WERI-Rb-1 (cell line): ENCODE results near the gene MRPS35.

Experiments
- DNase-seq: peaks from one replicate; pipeline ENCODE4 v3.0.0-alpha.2; 2020
- H3K27ac ChIP-seq: fragments of 250-450 bp; sonication (Bioruptor Pico); 2 replicates; pipeline ENCODE4 v1.5.1; 2020; ENCODE audit warnings: mild to moderate bottlenecking, moderate library complexity
- H3K27me3 ChIP-seq: fragments of 250-450 bp; sonication (Bioruptor Pico); 2 replicates; pipeline ENCODE4 v1.5.1; 2021; ENCODE audit warnings: mild to moderate bottlenecking, low read depth, moderate library complexity; ENCODE audit not compliant: insufficient read depth, severe bottlenecking
- H3K36me3 ChIP-seq: fragments of 250-450 bp; sonication (Bioruptor Pico); 2 replicates; pipeline ENCODE4 v1.5.1; 2020; ENCODE audit warnings: mild to moderate bottlenecking, moderate library complexity
- H3K4me3 ChIP-seq: 2 replicates; pipeline ENCODE4 v1.5.1; 2011; ENCODE audit warnings: low read depth, mild to moderate bottlenecking, control low read depth, low read length
- H3K9me3 ChIP-seq: fragments of 250-450 bp; sonication (Bioruptor Pico); 2 replicates; pipeline ENCODE4 v1.5.1; 2021; ENCODE audit warnings: mild to moderate bottlenecking, moderate library complexity; ENCODE audit not compliant: severe bottlenecking
- TF ChIP-seq, protein P1 (sequence below): IDR thresholded peaks from 2 replicates; pipeline ENCODE4 v1.5.1; 2011; ENCODE audit warnings: low read depth, mild to moderate bottlenecking, control low read depth, inconsistent platforms, low read length

MRPS35 gene

GRCh38 chr12:27782481-27782880, 71.8 kb downstream of the MRPS35 start:
- Histone ChIP-seq H3K27me3 (no peaks in the 10 kb centered on the region), H3K27ac (no peak overlapping the region), H3K36me3 (peaks cover 18% of the 10 kb centered on the region), H3K4me3 (no peak overlapping the region), H3K9me3 (no peaks in the 10 kb centered on the region)
- TF ChIP-seq, protein P1, sequence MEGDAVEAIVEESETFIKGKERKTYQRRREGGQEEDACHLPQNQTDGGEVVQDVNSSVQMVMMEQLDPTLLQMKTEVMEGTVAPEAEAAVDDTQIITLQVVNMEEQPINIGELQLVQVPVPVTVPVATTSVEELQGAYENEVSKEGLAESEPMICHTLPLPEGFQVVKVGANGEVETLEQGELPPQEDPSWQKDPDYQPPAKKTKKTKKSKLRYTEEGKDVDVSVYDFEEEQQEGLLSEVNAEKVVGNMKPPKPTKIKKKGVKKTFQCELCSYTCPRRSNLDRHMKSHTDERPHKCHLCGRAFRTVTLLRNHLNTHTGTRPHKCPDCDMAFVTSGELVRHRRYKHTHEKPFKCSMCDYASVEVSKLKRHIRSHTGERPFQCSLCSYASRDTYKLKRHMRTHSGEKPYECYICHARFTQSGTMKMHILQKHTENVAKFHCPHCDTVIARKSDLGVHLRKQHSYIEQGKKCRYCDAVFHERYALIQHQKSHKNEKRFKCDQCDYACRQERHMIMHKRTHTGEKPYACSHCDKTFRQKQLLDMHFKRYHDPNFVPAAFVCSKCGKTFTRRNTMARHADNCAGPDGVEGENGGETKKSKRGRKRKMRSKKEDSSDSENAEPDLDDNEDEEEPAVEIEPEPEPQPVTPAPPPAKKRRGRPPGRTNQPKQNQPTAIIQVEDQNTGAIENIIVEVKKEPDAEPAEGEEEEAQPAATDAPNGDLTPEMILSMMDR, result no peak
- DNase-seq, result no peak

GRCh38 chr12:27785882-27786570, 75.4 kb downstream of the MRPS35 start:
- no peak for DNase-seq
- H3K9me3 ChIP-seq, result no peaks in the 10 kb centered on the region
- no peak overlapping the region for H3K4me3 ChIP-seq
- H3K27me3 ChIP-seq, result no peaks in the 10 kb centered on the region
- peaks cover 23% of the 10 kb centered on the region for H3K36me3 ChIP-seq
- no peak overlapping the region for H3K27ac ChIP-seq
- TF ChIP-seq, protein P1, result no peak

DNA sequence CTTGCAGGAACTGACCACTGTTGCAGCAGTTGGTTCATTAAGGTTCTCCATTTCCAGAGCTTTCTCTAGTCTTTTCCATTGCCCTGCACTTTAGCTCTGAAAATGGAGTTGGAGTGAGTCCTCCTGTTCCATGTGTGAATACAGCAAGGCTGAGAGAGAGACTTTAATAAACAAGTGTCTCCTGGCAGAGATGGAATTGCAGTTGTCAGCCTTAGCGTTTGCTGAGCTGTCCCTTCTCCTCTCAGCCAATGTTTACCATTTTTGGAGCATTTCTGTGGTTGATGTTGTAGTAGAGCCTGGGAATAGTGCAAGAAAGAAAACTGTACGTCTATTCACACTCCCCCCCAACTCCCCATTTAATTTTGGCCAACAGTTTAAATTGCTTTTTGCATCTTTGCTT, 76.9 kb downstream of the MRPS35 start:
- no peaks in the 10 kb centered on the region for H3K27me3 ChIP-seq
- no peaks in the 10 kb centered on the region for H3K9me3 ChIP-seq
- peaks cover 27% of the 10 kb centered on the region for H3K36me3 ChIP-seq
- TF ChIP-seq, protein P1, result no peak
- DNase-seq, result no peak
- no peak overlapping the region for H3K27ac ChIP-seq
- no peak overlapping the region for H3K4me3 ChIP-seq

GRCh38 chr12:27790179-27790578, 79.5 kb downstream of the MRPS35 start:
- Histone ChIP-seq H3K27ac (no peak overlapping the region), H3K36me3 (peaks cover 36% of the 10 kb centered on the region), H3K4me3 (no peak overlapping the region), H3K27me3 (no peaks in the 10 kb centered on the region), H3K9me3 (no peaks in the 10 kb centered on the region)
- TF ChIP-seq, protein P1, result no peak
- no peak for DNase-seq

GRCh38 chr12:27794818-27795584, 84.4 kb downstream of the MRPS35 start:
- no peak overlapping the region for H3K27ac ChIP-seq
- H3K9me3 ChIP-seq, result no peaks in the 10 kb centered on the region
- DNase-seq, result no peak
- H3K36me3 ChIP-seq, result peaks cover 71% of the 10 kb centered on the region
- no peak overlapping the region for H3K4me3 ChIP-seq
- TF ChIP-seq, protein P1, result no peak
- H3K27me3 ChIP-seq, result no peaks in the 10 kb centered on the region
